MM.1S (cell line): Measurements from ENCODE around the gene PIAS3.
"Not testable (repeated sequence)": the region's sequence is repeated elsewhere in the genome, so short reads cannot be mapped to it uniquely, and the experiment has no call there.

Source experiments
- DNase-seq: peaks from one replicate; pipeline ENCODE4 v3.0.0-alpha.2; 2015
- H2AFZ ChIP-seq: fragments of 300-600 bp; sonication (generic); 2 replicates; pipeline ENCODE4 v1.6.0; 2016; ENCODE audit warnings: antibody characterized with exemption, low read length
- H3F3A ChIP-seq: fragments of 300-600 bp; sonication (generic); 2 replicates; pipeline ENCODE4 v1.6.1; 2016; ENCODE audit warnings: mild to moderate bottlenecking, antibody characterized with exemption, low read length, moderate library complexity, mixed read lengths; ENCODE audit not compliant: insufficient read depth
- H3K27ac ChIP-seq: fragments of 300-600 bp; sonication (generic); 2 replicates; pipeline ENCODE4 v1.5.1; 2016; ENCODE audit warnings: mild to moderate bottlenecking, low read length
- H3K27me3 ChIP-seq: fragments of 300-600 bp; sonication (generic); replicated peaks from 2 replicates; pipeline ENCODE4 v1.6.0; 2016; ENCODE audit warnings: low read length; ENCODE audit not compliant: insufficient read depth
- H3K36me3 ChIP-seq: fragments of 300-600 bp; sonication (generic); replicated peaks from 2 replicates; pipeline ENCODE4 v1.6.1; 2016; ENCODE audit warnings: mild to moderate bottlenecking, low read length, mixed read lengths; ENCODE audit not compliant: insufficient read depth
- H3K4me1 ChIP-seq: fragments of 300-600 bp; sonication (generic); 2 replicates; pipeline ENCODE4 v1.6.1; 2016; ENCODE audit warnings: low read length, mixed read lengths
- H3K4me2 ChIP-seq: fragments of 300-600 bp; sonication (generic); 2 replicates; pipeline ENCODE4 v1.6.0; 2016; ENCODE audit warnings: low read depth, low read length
- H3K4me3 ChIP-seq: fragments of 300-600 bp; sonication (generic); 2 replicates; pipeline ENCODE4 v1.5.1; 2016; ENCODE audit warnings: low read length, mixed read lengths
- H3K79me2 ChIP-seq: fragments of 300-600 bp; sonication (generic); 2 replicates; pipeline ENCODE4 v1.6.1; 2016; ENCODE audit warnings: mixed run types, low read length, mixed read lengths
- H3K9ac ChIP-seq: fragments of 300-600 bp; sonication (generic); 2 replicates; pipeline ENCODE4 v1.6.1; 2016; ENCODE audit warnings: low read length, mixed read lengths
- H3K9me2 ChIP-seq: fragments of 300-600 bp; sonication (generic); replicated peaks from 2 replicates; pipeline ENCODE4 v1.6.1; 2016; ENCODE audit warnings: mild to moderate bottlenecking, low read length, mixed read lengths; ENCODE audit not compliant: insufficient read depth
- H3K9me3 ChIP-seq: fragments of 300-600 bp; sonication (generic); replicated peaks from 2 replicates; pipeline ENCODE4 v1.6.1; 2016; ENCODE audit warnings: mild to moderate bottlenecking, low read length, mixed read lengths; ENCODE audit not compliant: insufficient read depth
- H4K20me1 ChIP-seq: fragments of 300-600 bp; sonication (generic); 2 replicates; pipeline ENCODE4 v1.6.1; 2016; ENCODE audit warnings: mild to moderate bottlenecking, low read length, moderate library complexity, mixed read lengths; ENCODE audit not compliant: insufficient read depth
- EZH2 ChIP-seq: fragments of 300-600 bp; sonication (generic); optimal IDR thresholded peaks from 2 replicates; pipeline ENCODE3; 2017; ENCODE audit warnings: low read depth, mild to moderate bottlenecking, antibody characterized with exemption, low read length, mixed read lengths
- EZH2phosphoT487 ChIP-seq: fragments of 300-600 bp; sonication (generic); IDR thresholded peaks from 2 replicates; pipeline ENCODE4 v1.6.1; 2018; ENCODE audit warnings: antibody characterized with exemption, low read length
- TF ChIP-seq, protein P1 (sequence below): fragments of 300-600 bp; sonication (generic); IDR thresholded peaks from 2 replicates; pipeline ENCODE4 v1.5.1; 2016; ENCODE audit warnings: antibody characterized with exemption, low read length, mixed read lengths

Gene PIAS3

DNA sequence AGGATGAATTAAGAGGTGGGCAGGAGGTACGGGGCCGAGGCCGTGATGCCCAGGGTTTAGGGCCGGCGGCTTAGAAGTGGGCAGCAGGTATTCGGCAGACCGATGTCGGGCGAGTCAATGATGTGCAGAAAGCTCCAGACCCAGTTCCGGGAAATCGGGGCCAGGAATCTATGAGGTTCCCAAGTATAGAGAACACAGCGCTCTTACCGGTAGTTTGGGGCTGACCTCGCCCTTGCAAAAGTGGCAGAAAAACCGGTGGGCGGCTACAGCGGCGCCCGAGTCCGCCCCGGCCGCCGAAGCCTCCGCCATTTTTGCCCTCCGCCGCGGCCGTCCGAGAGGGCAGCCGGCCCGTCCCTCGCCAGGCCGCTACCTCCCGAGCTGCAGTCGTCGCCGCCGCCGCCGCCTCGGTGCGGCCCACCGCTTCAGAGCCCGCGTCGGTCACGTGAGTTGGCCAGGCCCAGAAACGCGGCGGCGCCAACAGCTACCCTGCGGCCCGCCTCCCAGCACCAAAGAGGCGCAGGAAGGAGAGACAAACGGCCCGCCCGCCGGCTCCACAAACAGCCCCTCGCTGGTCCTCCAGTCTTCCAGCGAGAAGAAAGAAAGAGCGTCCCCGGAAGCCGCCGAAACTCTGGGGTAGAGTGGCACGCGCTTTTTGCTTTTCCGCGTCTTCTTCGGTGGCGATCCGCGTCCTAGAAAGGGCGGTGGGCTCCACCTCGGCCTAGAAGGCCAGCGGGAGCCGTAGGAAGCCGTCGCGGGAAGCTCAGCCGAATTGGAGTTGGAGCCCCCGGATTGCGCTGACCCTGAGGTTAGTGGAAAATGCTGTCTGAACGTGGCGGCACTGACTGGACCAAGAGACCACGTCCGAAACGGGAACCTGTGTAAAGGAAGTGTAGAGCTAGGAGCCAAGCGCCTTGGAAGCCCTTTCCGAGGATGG is 35.0 kb downstream of the PIAS3 start, which contains the start of the genes POLR3C and RNF115:
TSS of gene POLR3C (plus strand) at position 636 of the 934 bp plus-strand sequence. CDS start 1,577 bp downstream, outside the sequence.
TSS of gene RNF115 (minus strand) at position 531 of the 934 bp plus-strand sequence. CDS start at position 309, 222 bp downstream.
- peak within 1 kb of the TSS; percentile 76 for H3K9ac ChIP-seq
- H3K79me2 ChIP-seq = peaks cover 40% of the 10 kb centered on the region
- peaks cover 16% of the 10 kb centered on the region for H3F3A ChIP-seq
- H4K20me1 ChIP-seq = no peaks in the 10 kb centered on the region
- DNase-seq = peak; percentile 98
- H3K27me3 ChIP-seq = no peaks in the 10 kb centered on the region
- no peaks in the 10 kb centered on the region for H3K9me3 ChIP-seq
- peaks cover 7% of the 10 kb centered on the region; the same call in 1 of the 2 replicates for H3K36me3 ChIP-seq
- H3K4me1 ChIP-seq = peaks cover 33% of the 10 kb centered on the region
- H3K4me2 ChIP-seq = peak within 1 kb of the TSS; percentile 75
- peak within 1 kb of the TSS; percentile 73 for H3K4me3 ChIP-seq
- no peaks in the 10 kb centered on the region for H3K9me2 ChIP-seq
- TF ChIP-seq EZH2 (no peak), EZH2phosphoT487 (no peak)
- TF ChIP-seq, protein P1, sequence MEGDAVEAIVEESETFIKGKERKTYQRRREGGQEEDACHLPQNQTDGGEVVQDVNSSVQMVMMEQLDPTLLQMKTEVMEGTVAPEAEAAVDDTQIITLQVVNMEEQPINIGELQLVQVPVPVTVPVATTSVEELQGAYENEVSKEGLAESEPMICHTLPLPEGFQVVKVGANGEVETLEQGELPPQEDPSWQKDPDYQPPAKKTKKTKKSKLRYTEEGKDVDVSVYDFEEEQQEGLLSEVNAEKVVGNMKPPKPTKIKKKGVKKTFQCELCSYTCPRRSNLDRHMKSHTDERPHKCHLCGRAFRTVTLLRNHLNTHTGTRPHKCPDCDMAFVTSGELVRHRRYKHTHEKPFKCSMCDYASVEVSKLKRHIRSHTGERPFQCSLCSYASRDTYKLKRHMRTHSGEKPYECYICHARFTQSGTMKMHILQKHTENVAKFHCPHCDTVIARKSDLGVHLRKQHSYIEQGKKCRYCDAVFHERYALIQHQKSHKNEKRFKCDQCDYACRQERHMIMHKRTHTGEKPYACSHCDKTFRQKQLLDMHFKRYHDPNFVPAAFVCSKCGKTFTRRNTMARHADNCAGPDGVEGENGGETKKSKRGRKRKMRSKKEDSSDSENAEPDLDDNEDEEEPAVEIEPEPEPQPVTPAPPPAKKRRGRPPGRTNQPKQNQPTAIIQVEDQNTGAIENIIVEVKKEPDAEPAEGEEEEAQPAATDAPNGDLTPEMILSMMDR = no peak
- H3K27ac ChIP-seq = peak within 1 kb of the TSS; percentile 68; the same call in 1 of the 2 replicates
- peak within 1 kb of the TSS; percentile 73 for H2AFZ ChIP-seq

DNA sequence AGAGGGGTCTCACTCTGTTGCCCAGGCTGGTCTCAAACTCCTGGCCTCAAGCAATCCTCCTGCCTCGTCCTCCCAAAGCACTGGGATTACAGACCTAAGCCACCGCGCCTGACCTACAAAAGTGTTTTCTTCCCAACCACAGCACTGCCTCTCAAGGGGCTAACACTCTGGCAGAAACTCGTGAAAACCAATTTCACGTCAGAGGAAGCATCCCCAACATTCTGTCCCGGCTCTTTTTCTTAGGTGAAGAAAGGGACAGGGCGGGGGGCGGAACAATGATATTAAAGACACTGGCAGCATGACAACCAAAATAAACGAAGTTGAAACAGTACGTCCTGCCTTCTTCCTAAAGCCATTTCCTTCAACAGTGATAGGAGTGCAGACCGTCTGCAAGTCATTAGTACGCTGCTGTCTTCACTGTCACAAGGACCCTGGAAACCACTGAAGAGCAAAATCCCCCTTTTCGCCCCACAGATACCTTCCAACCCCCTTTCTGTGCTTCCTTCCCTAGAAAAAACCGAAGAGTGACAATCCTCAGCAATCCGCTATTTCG is 36.0 kb downstream of the PIAS3 start:
- not testable (repeated sequence) for H3K27ac ChIP-seq, H3F3A ChIP-seq, H3K9me2 ChIP-seq, H3K9me3 ChIP-seq, H4K20me1 ChIP-seq, H3K4me3 ChIP-seq, H3K9ac ChIP-seq, H2AFZ ChIP-seq, DNase-seq, H3K36me3 ChIP-seq, H3K27me3 ChIP-seq, H3K4me2 ChIP-seq
- H3K79me2 ChIP-seq = peaks cover 40% of the 10 kb centered on the region
- H3K4me1 ChIP-seq = peaks cover 23% of the 10 kb centered on the region

DNA sequence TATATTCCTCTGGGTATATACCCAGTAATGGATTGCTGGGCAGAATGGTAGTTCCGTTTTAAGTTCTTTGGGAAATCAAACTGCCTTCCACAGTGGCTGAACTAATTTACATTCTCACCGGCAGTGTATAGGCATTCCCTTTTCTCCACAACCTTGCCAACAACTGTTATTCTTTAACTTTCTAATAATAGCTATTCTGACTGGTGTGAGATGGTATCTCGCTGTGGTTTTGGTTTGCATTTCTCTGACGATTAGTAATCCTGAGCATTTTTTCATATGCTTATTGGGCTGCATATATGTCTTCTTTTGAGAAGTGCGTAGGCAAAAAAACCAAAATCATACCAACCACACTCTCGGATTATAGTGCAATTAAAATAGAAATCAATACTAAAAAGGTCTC is 40.8 kb downstream of the PIAS3 start:
- DNase-seq, H3K36me3 ChIP-seq, H3K4me1 ChIP-seq, H3K9me2 ChIP-seq, H3K27me3 ChIP-seq, H3K27ac ChIP-seq, H3K9me3 ChIP-seq, H3K4me2 ChIP-seq, H3F3A ChIP-seq, H2AFZ ChIP-seq, H3K4me3 ChIP-seq, H3K9ac ChIP-seq, H4K20me1 ChIP-seq: not testable (repeated sequence)
- peaks cover 13% of the 10 kb centered on the region for H3K79me2 ChIP-seq

DNA sequence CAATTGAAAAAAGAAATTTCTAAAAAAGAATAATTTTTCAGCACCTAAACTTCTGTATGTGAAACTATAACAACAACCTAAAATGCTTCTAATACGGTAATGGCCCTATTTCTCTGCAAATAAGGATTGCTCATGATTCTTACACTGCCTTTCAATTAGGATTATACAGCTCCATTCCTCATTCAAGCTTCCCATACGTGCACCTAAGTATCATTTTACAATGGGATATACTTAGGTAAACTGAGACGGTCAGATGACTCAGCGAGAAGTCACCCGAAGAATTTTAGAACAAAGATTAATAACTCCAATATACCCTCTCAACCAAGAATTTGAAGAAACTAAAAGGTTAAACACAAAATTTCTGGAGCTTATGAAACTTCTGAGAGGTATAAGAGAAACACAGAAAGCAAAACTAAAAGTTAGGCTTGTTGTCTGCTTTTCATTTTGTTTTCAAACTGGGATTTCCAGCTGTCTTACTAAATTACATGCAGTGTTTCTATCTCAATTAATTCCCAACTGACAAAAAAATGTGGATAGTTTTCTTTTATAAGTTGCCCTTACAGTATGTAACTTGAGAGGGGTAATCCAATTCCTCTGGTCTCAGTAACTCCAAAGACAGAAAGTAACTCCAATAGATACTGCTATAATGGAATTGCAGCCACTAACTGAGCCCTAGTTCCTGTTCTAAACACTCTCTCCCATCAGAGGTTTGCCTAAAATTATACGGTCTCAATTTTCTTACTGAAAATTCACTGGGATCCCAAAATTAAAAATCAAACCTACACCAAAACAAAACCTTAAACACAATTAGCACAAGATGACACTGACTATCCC is 45.7 kb downstream of the PIAS3 start:
- not testable (repeated sequence) for H3K4me1 ChIP-seq, H3K9me2 ChIP-seq, H3K27me3 ChIP-seq, H3F3A ChIP-seq, H3K27ac ChIP-seq, H3K36me3 ChIP-seq, H2AFZ ChIP-seq, H3K9me3 ChIP-seq, DNase-seq, H4K20me1 ChIP-seq, H3K9ac ChIP-seq
- Histone ChIP-seq H3K4me3 (peak overlapping the region; percentile 39), H3K79me2 (peaks cover 16% of the 10 kb centered on the region), H3K4me2 (peak overlapping the region; percentile 54; the same call in 1 of the 2 replicates)
